Hepatocyte (in vitro differentiated cells): ENCODE measurements around the gene DSG3. TPM values are rescaled to one million over a fixed set of nuclear protein-coding genes. Genes with fewer than 3 reads are reported as not detected.

ENCODE experiments used
- DNase-seq: peaks from one replicate; pipeline ENCODE4 v3.0.0-alpha.2; 2016; ENCODE audit warnings: low spot score
- H2AFZ ChIP-seq: fragments of 200-600 bp; sonication (generic); 2 replicates; pipeline ENCODE4 v1.6.0; 2016; ENCODE audit warnings: antibody characterized with exemption, mild to moderate bottlenecking
- H3K27ac ChIP-seq: fragments of 200-600 bp; sonication (generic); 2 replicates; pipeline ENCODE4 v1.5.1; 2016; ENCODE audit warnings: mild to moderate bottlenecking
- H3K27me3 ChIP-seq: fragments of 200-600 bp; sonication (generic); 2 replicates; pipeline ENCODE4 v1.6.1; 2016
- H3K36me3 ChIP-seq: fragments of 200-600 bp; sonication (generic); replicated peaks from 2 replicates; pipeline ENCODE4 v1.5.1; 2016; ENCODE audit warnings: low read depth; ENCODE audit not compliant: insufficient read depth
- H3K4me1 ChIP-seq: fragments of 200-600 bp; sonication (generic); 2 replicates; pipeline ENCODE4 v1.5.1; 2016; ENCODE audit warnings: mild to moderate bottlenecking, moderate library complexity; ENCODE audit not compliant: insufficient read depth
- H3K4me2 ChIP-seq: fragments of 200-600 bp; sonication (generic); 2 replicates; pipeline ENCODE4 v1.6.0; 2016
- H3K4me3 ChIP-seq: fragments of 200-600 bp; sonication (generic); 2 replicates; pipeline ENCODE4 v1.5.1; 2016; ENCODE audit warnings: mild to moderate bottlenecking
- H3K79me2 ChIP-seq: fragments of 200-600 bp; sonication (generic); 2 replicates; pipeline ENCODE4 v1.6.0; 2017; ENCODE audit warnings: mild to moderate bottlenecking
- H3K9me2 ChIP-seq: fragments of 200-600 bp; sonication (generic); replicated peaks from 2 replicates; pipeline ENCODE4 v1.6.0; 2017; ENCODE audit warnings: mild to moderate bottlenecking; ENCODE audit not compliant: insufficient read depth
- H3K9me3 ChIP-seq: fragments of 200-600 bp; sonication (generic); 2 replicates; pipeline ENCODE4 v1.5.1; 2016; ENCODE audit warnings: low read depth, mild to moderate bottlenecking
- H4K20me1 ChIP-seq: fragments of 200-600 bp; sonication (generic); 2 replicates; pipeline ENCODE4 v1.6.0; 2016; ENCODE audit warnings: mild to moderate bottlenecking; ENCODE audit not compliant: insufficient read depth, poor library complexity, severe bottlenecking
- CTCF ChIP-seq: fragments of 200-600 bp; sonication (generic); IDR thresholded peaks from 2 replicates; pipeline ENCODE4 v1.5.1; 2016; ENCODE audit warnings: antibody characterized with exemption, mild to moderate bottlenecking; ENCODE audit not compliant: poor library complexity
- EZH2 ChIP-seq: fragments of 200-600 bp; sonication (generic); IDR thresholded peaks from 2 replicates; pipeline ENCODE4 v1.6.1; 2016; ENCODE audit warnings: antibody characterized with exemption, mild to moderate bottlenecking, borderline replicate concordance
- EZH2phosphoT487 ChIP-seq: fragments of 200-600 bp; sonication (generic); IDR thresholded peaks from one replicate; pipeline ENCODE4 v1.6.1; 2018; ENCODE audit warnings: antibody characterized with exemption, mild to moderate bottlenecking, low read depth, moderate library complexity; ENCODE audit not compliant: unreplicated experiment, severe bottlenecking
- WGBS: methylation state at CpG from one replicate; pipeline ENCODE4 v1.1.6; 2016; ENCODE audit warnings: low lambda C conversion rate; ENCODE audit errors: missing lambda C conversion rate; 5-methylcytosine and 5-hydroxymethylcytosine counted together
- polyA plus RNA-seq: library from polyadenylated mRNA; unstranded; fragments of >200 nt; fragmentation: Nextera tagmentation; extraction: Ambion mirVana; gene quantifications from 2 replicates; pipeline ENCODE4 v1.2.1, GENCODE V29; 2016
- total RNA-seq: library from RNA; depleted of rRNA; stranded (reverse); fragments of >200 nt; gene quantifications from 2 replicates; pipeline ENCODE4 v1.2.3, GENCODE V29; 2014

DSG3 gene
- total and polyA plus RNA-seq, 2 experiments from 2014 or later, result 0.43 TPM; not detected in 1

- Histone ChIP-seq H3K4me2 (no peak overlapping the region), H3K4me3 (no peak overlapping the region), H3K79me2 (no peaks in the 10 kb centered on the region), H3K27me3 (no peaks in the 10 kb centered on the region), H4K20me1 (no peaks in the 10 kb centered on the region), H3K4me1 (no peaks in the 10 kb centered on the region), H3K9me2 (no peaks in the 10 kb centered on the region), H2AFZ (no peak overlapping the region), H3K27ac (no peak overlapping the region), H3K36me3 (no peaks in the 10 kb centered on the region), H3K9me3 (no peaks in the 10 kb centered on the region)
- 78% methylated on average over 6 of the region's 6 CpGs for WGBS
- no peak for DNase-seq
- TF ChIP-seq CTCF, result no peak
- no peak for TF ChIP-seq EZH2phosphoT487
- TF ChIP-seq EZH2, result no peak
Observed at GRCh38 chr18:31439807-31440325, 7.7 kb upstream of the DSG3 start.

GRCh38 chr18:31440787-31441186 lies 6.8 kb upstream of the DSG3 start:
- DNase-seq, result no peak
- no peak overlapping the region for H3K4me3 ChIP-seq
- WGBS, result 91% methylated on average over 6 of the region's 6 CpGs

GRCh38 chr18:31441493-31441892 lies 6.0 kb upstream of the DSG3 start:
- Histone ChIP-seq H3K4me1 (no peaks in the 10 kb centered on the region), H4K20me1 (no peaks in the 10 kb centered on the region), H3K4me2 (no peak overlapping the region), H3K79me2 (no peaks in the 10 kb centered on the region), H3K4me3 (no peak overlapping the region), H3K27ac (no peak overlapping the region), H3K9me2 (no peaks in the 10 kb centered on the region), H2AFZ (no peak overlapping the region), H3K27me3 (no peaks in the 10 kb centered on the region), H3K36me3 (no peaks in the 10 kb centered on the region), H3K9me3 (no peaks in the 10 kb centered on the region)
- TF ChIP-seq EZH2phosphoT487, result no peak
- TF ChIP-seq CTCF, result no peak
- TF ChIP-seq EZH2, result no peak
- no peak for DNase-seq
- WGBS, result 90% methylated on average over 4 of the region's 4 CpGs

More at GRCh38 chr18:31440787-31441186, 6.8 kb upstream of the DSG3 start:
- TF ChIP-seq EZH2phosphoT487, result no peak
- TF ChIP-seq CTCF, result no peak
- no peak for TF ChIP-seq EZH2
- no peaks in the 10 kb centered on the region for H3K36me3 ChIP-seq
- H4K20me1 ChIP-seq, result no peaks in the 10 kb centered on the region
- H3K9me3 ChIP-seq, result no peaks in the 10 kb centered on the region
- no peaks in the 10 kb centered on the region for H3K4me1 ChIP-seq
- no peaks in the 10 kb centered on the region for H3K79me2 ChIP-seq
- no peaks in the 10 kb centered on the region for H3K9me2 ChIP-seq
- H3K4me2 ChIP-seq, result no peak overlapping the region
- H3K27me3 ChIP-seq, result no peaks in the 10 kb centered on the region
- H3K27ac ChIP-seq, result no peak overlapping the region
- H2AFZ ChIP-seq, result no peak overlapping the region

- TF ChIP-seq EZH2, result no peak
- TF ChIP-seq CTCF, result no peak
- TF ChIP-seq EZH2phosphoT487, result no peak
- no peaks in the 10 kb centered on the region for H3K36me3 ChIP-seq
- H4K20me1 ChIP-seq, result no peaks in the 10 kb centered on the region
- H3K27me3 ChIP-seq, result no peaks in the 10 kb centered on the region
- no peaks in the 10 kb centered on the region for H3K9me2 ChIP-seq
- H3K79me2 ChIP-seq, result no peaks in the 10 kb centered on the region
- H3K4me1 ChIP-seq, result no peaks in the 10 kb centered on the region
- H3K4me3 ChIP-seq, result no peak overlapping the region
- no peak overlapping the region for H3K4me2 ChIP-seq
- 77% methylated on average over 2 of the region's 2 CpGs for WGBS
- no peak overlapping the region for H3K27ac ChIP-seq
- DNase-seq, result no peak
- no peak overlapping the region for H2AFZ ChIP-seq
- H3K9me3 ChIP-seq, result no peaks in the 10 kb centered on the region
Observed at GRCh38 chr18:31444142-31444541, 3.4 kb upstream of the DSG3 start.
